ENCODE results near the gene CYB5R3.

The CYB5R3 gene

GRCh38 chr22:42649246-42650099 is at the start of gene CYB5R3:
Gene CYB5R3, minus strand, starts transcription at chr22:42649392. Its CDS starts 77 bp downstream, at chr22:42649315.
- peak; percentile 71 for DNase-seq

- no peak for DNase-seq
Observed at GRCh38 chr22:42697542-42698013, 48.4 kb upstream of the CYB5R3 start.

- no peak for DNase-seq
Observed at GRCh38 chr22:42696331-42696967, 47.3 kb upstream of the CYB5R3 start.

GRCh38 chr22:42695294-42695693 is 46.1 kb upstream of the CYB5R3 start:
- DNase-seq, result no peak

GRCh38 chr22:42693763-42694683 is 44.8 kb upstream of the CYB5R3 start:
- DNase-seq, result no peak

GRCh38 chr22:42693055-42693762 is 44.0 kb upstream of the CYB5R3 start:
- DNase-seq, result no peak

GRCh38 chr22:42692239-42693054 is 43.3 kb upstream of the CYB5R3 start:
- no peak for DNase-seq

- DNase-seq, result no peak
Observed at GRCh38 chr22:42691440-42691839, 42.2 kb upstream of the CYB5R3 start.

GRCh38 chr22:42688241-42689211 is 39.3 kb upstream of the CYB5R3 start:
- no peak for DNase-seq

- DNase-seq, result no peak
Observed at GRCh38 chr22:42686756-42687491, 37.7 kb upstream of the CYB5R3 start.

GRCh38 chr22:42685941-42686653 is 36.9 kb upstream of the CYB5R3 start:
- DNase-seq, result no peak

GRCh38 chr22:42684462-42685195 is 35.4 kb upstream of the CYB5R3 start:
- no peak for DNase-seq

- DNase-seq, result no peak
Observed at GRCh38 chr22:42683578-42684283, 34.5 kb upstream of the CYB5R3 start.

- DNase-seq, result no peak
Observed at GRCh38 chr22:42682113-42682851, 33.1 kb upstream of the CYB5R3 start.

- no peak for DNase-seq
Observed at GRCh38 chr22:42680648-42681047, 31.5 kb upstream of the CYB5R3 start.

- DNase-seq, result no peak
Observed at GRCh38 chr22:42679691-42680090, 30.5 kb upstream of the CYB5R3 start.

GRCh38 chr22:42678894-42679293 is 29.7 kb upstream of the CYB5R3 start:
- DNase-seq, result no peak
